Measurements from ENCODE around the gene ACACB.

The ACACB gene

GRCh38 chr12:109241936-109242335 lies 125.5 kb downstream of the ACACB start:
- H3K9me3 ChIP-seq (ENCODE audit: severe bottlenecking): no peaks in the 10 kb centered on the region
- TF ChIP-seq CTCF (IDR thresholded peaks at IDR 0.05; ENCODE audit: low read depth, low read length): no peak
- no peak overlapping the region for H3K27ac ChIP-seq
- H3K4me3 ChIP-seq (ENCODE audit: low read depth, low read length): no peak overlapping the region
- peaks cover 11% of the 10 kb centered on the region for H3K36me3 ChIP-seq
- no peaks in the 10 kb centered on the region for H3K27me3 ChIP-seq (ENCODE audit: insufficient read depth, low read depth, severe bottlenecking)
- DNase-seq: no peak

GRCh38 chr12:109244073-109244472 lies 127.7 kb downstream of the ACACB start:
- DNase-seq: no peak
- peaks cover 9% of the 10 kb centered on the region for H3K36me3 ChIP-seq
- H3K4me3 ChIP-seq (ENCODE audit: low read depth, low read length): no peak overlapping the region
- H3K9me3 ChIP-seq (ENCODE audit: severe bottlenecking): no peaks in the 10 kb centered on the region
- H3K27me3 ChIP-seq (ENCODE audit: insufficient read depth, low read depth, severe bottlenecking): no peaks in the 10 kb centered on the region
- TF ChIP-seq CTCF (IDR thresholded peaks at IDR 0.05; ENCODE audit: low read depth, low read length): no peak
- H3K27ac ChIP-seq: no peak overlapping the region

- H3K9me3 ChIP-seq (ENCODE audit: severe bottlenecking): no peaks in the 10 kb centered on the region
- no peak overlapping the region for H3K4me3 ChIP-seq (ENCODE audit: low read depth, low read length)
- TF ChIP-seq CTCF (IDR thresholded peaks at IDR 0.05; ENCODE audit: low read depth, low read length): no peak
- H3K36me3 ChIP-seq: peaks cover 5% of the 10 kb centered on the region
- no peaks in the 10 kb centered on the region for H3K27me3 ChIP-seq (ENCODE audit: insufficient read depth, low read depth, severe bottlenecking)
- no peak overlapping the region for H3K27ac ChIP-seq
- DNase-seq: no peak
These were observed 129.8 kb downstream of the ACACB start for GRCh38 chr12:109246221-109246620.

- peaks cover 3% of the 10 kb centered on the region; the same call in 1 of the 2 replicates for H3K36me3 ChIP-seq
- no peak overlapping the region for H3K27ac ChIP-seq
- no peak for TF ChIP-seq CTCF (IDR thresholded peaks at IDR 0.05; ENCODE audit: low read depth, low read length)
These were observed 131.7 kb downstream of the ACACB start for GRCh38 chr12:109247831-109248654.

GRCh38 chr12:109250523-109250922 lies 134.1 kb downstream of the ACACB start:
- Histone ChIP-seq H3K27me3 (ENCODE audit: insufficient read depth, low read depth, severe bottlenecking) (no peaks in the 10 kb centered on the region), H3K36me3 (peaks cover 3% of the 10 kb centered on the region; the same call in 1 of the 2 replicates), H3K4me3 (ENCODE audit: low read depth, low read length) (no peak overlapping the region), H3K9me3 (ENCODE audit: severe bottlenecking) (peaks cover 8% of the 10 kb centered on the region), H3K27ac (no peak overlapping the region)
- DNase-seq: no peak
- no peak for TF ChIP-seq CTCF (IDR thresholded peaks at IDR 0.05; ENCODE audit: low read depth, low read length)

More at GRCh38 chr12:109247831-109248654, 131.7 kb downstream of the ACACB start:
- H3K4me3 ChIP-seq (ENCODE audit: low read depth, low read length): no peak overlapping the region
- no peak for DNase-seq
- no peaks in the 10 kb centered on the region for H3K9me3 ChIP-seq (ENCODE audit: severe bottlenecking)
- H3K27me3 ChIP-seq (ENCODE audit: insufficient read depth, low read depth, severe bottlenecking): no peaks in the 10 kb centered on the region

Measured in WERI-Rb-1 (cell line).